Glutamatergic neuron (in vitro differentiated cells): ENCODE results near the gene MCU. TPM values are rescaled to one million over a fixed set of nuclear protein-coding genes. Genes with fewer than 3 reads are reported as not detected.
"Not testable (repeated sequence)": the region's sequence is repeated elsewhere in the genome, so short reads cannot be mapped to it uniquely, and the experiment has no call there.

ENCODE experiments used
- DNase-seq: peaks from one replicate; pipeline ENCODE4 v3.0.0; 2022
- H3K27ac Mint-ChIP-seq: one replicate; pipeline ENCODE4 v1.8.0; 2020; ENCODE audit warnings: mild to moderate bottlenecking, mixed read lengths, inconsistent platforms; ENCODE audit not compliant: unreplicated experiment
- H3K27me3 Mint-ChIP-seq: one replicate; pipeline ENCODE4 v1.8.0; 2020; ENCODE audit warnings: mild to moderate bottlenecking, moderate library complexity, mixed read lengths, inconsistent platforms; ENCODE audit not compliant: unreplicated experiment
- H3K36me3 Mint-ChIP-seq: one replicate; pipeline ENCODE4 v1.8.0; 2020; ENCODE audit warnings: mild to moderate bottlenecking, mixed read lengths, inconsistent platforms; ENCODE audit not compliant: unreplicated experiment
- H3K4me1 Mint-ChIP-seq: one replicate; pipeline ENCODE4 v1.8.0; 2020; ENCODE audit warnings: mild to moderate bottlenecking, low read depth, mixed read lengths, inconsistent platforms; ENCODE audit not compliant: unreplicated experiment
- H3K4me3 Mint-ChIP-seq: one replicate; pipeline ENCODE4 v1.8.0; 2020; ENCODE audit warnings: mild to moderate bottlenecking, mixed read lengths, inconsistent platforms; ENCODE audit not compliant: unreplicated experiment
- H3K9me3 Mint-ChIP-seq: one replicate; pipeline ENCODE4 v1.8.0; 2020; ENCODE audit warnings: mild to moderate bottlenecking, moderate library complexity, mixed read lengths, inconsistent platforms; ENCODE audit not compliant: unreplicated experiment
- total RNA-seq: library from RNA; stranded (reverse); fragmentation: NEBNext Ultra II Directional; extraction: Animal tissue kit (Norgen Biotek cat#: 25700); gene quantifications from one replicate; pipeline ENCODE4 v1.2.1, GENCODE V29; 2021; ENCODE audit not compliant: unreplicated experiment
- TF ChIP-seq, protein P1 (sequence below): fragments of 200-600 bp; sonication (generic); IDR thresholded peaks from one replicate; pipeline ENCODE4 v1.5.0; 2021; ENCODE audit not compliant: partially characterized antibody, unreplicated experiment

The MCU gene
- total RNA-seq, 1 donor from 2014 or later: 15.2 TPM

- no peaks in the 10 kb centered on the region for H3K27me3 Mint-ChIP-seq
- peaks cover under 1% of the 10 kb centered on the region for H3K36me3 Mint-ChIP-seq
- TF ChIP-seq, protein P1, sequence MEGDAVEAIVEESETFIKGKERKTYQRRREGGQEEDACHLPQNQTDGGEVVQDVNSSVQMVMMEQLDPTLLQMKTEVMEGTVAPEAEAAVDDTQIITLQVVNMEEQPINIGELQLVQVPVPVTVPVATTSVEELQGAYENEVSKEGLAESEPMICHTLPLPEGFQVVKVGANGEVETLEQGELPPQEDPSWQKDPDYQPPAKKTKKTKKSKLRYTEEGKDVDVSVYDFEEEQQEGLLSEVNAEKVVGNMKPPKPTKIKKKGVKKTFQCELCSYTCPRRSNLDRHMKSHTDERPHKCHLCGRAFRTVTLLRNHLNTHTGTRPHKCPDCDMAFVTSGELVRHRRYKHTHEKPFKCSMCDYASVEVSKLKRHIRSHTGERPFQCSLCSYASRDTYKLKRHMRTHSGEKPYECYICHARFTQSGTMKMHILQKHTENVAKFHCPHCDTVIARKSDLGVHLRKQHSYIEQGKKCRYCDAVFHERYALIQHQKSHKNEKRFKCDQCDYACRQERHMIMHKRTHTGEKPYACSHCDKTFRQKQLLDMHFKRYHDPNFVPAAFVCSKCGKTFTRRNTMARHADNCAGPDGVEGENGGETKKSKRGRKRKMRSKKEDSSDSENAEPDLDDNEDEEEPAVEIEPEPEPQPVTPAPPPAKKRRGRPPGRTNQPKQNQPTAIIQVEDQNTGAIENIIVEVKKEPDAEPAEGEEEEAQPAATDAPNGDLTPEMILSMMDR: no peak
- no peaks in the 10 kb centered on the region for H3K4me1 Mint-ChIP-seq
- H3K4me3 Mint-ChIP-seq: no peak overlapping the region
- peaks cover 2% of the 10 kb centered on the region for H3K9me3 Mint-ChIP-seq
- H3K27ac Mint-ChIP-seq: no peak overlapping the region
- no peak for DNase-seq
Measured at GRCh38 chr10:72899545-72899944, 207.6 kb downstream of the MCU start.

- H3K9me3 Mint-ChIP-seq, H3K36me3 Mint-ChIP-seq, H3K27me3 Mint-ChIP-seq, DNase-seq, H3K4me1 Mint-ChIP-seq, H3K27ac Mint-ChIP-seq, H3K4me3 Mint-ChIP-seq: not testable (repeated sequence)
Measured at GRCh38 chr10:72903941-72904446, 212.1 kb downstream of the MCU start.

GRCh38 chr10:72904806-72905205 is 212.9 kb downstream of the MCU start:
- TF ChIP-seq, protein P1: no peak
- Mint-ChIP-seq H3K4me3 (no peak overlapping the region), H3K27ac (no peak overlapping the region), H3K27me3 (no peaks in the 10 kb centered on the region), H3K4me1 (no peaks in the 10 kb centered on the region), H3K9me3 (peaks cover 2% of the 10 kb centered on the region), H3K36me3 (peaks cover 4% of the 10 kb centered on the region)
- DNase-seq: no peak

- TF ChIP-seq, protein P1: no peak
- no peak overlapping the region for H3K27ac Mint-ChIP-seq
- no peaks in the 10 kb centered on the region for H3K4me1 Mint-ChIP-seq
- H3K4me3 Mint-ChIP-seq: no peak overlapping the region
- H3K27me3 Mint-ChIP-seq: no peaks in the 10 kb centered on the region
- H3K9me3 Mint-ChIP-seq: peaks cover 2% of the 10 kb centered on the region
- no peak for DNase-seq
- H3K36me3 Mint-ChIP-seq: peaks cover 4% of the 10 kb centered on the region
Measured at GRCh38 chr10:72906446-72906845, 214.5 kb downstream of the MCU start.

- Mint-ChIP-seq H3K27me3 (no peaks in the 10 kb centered on the region), H3K36me3 (no peaks in the 10 kb centered on the region), H3K9me3 (no peaks in the 10 kb centered on the region), H3K4me1 (no peaks in the 10 kb centered on the region), H3K27ac (no peak overlapping the region), H3K4me3 (no peak overlapping the region)
- no peak for DNase-seq
- TF ChIP-seq, protein P1: no peak
Measured at GRCh38 chr10:72910705-72911104, 218.8 kb downstream of the MCU start.
